CD4-positive, CD25-positive, alpha-beta regulatory T cell (primary cell): ENCODE measurements around the gene KIAA1217. TPM values are rescaled to one million over a fixed set of nuclear protein-coding genes. Genes with fewer than 3 reads are reported as not detected.

Experiments
- ATAC-seq, 2 donors: fragments of 150-1000 bp; cut with Tn5 transposase; one replicate each; pipeline ENCODE4 v1.10.0; 2021; ENCODE audit warnings: low read depth in 2 of 2, moderate number of reproducible peaks in 2 of 2, moderate library complexity in 1 of 2
- DNase-seq, 3 donors: peaks; one replicate each; pipeline versions ENCODE4 v3.0.0 to v3.0.0-alpha.2; 2012 to 2022; ENCODE audit warnings: mixed read lengths in 1 of 3
- H3K27ac ChIP-seq: one replicate; pipeline ENCODE4 v1.7.0; 2013; ENCODE audit warnings: mild to moderate bottlenecking, low read length; ENCODE audit not compliant: insufficient read depth, poor library complexity, severe bottlenecking
- H3K27me3 ChIP-seq: one replicate; pipeline ENCODE4 v1.7.0; 2013; ENCODE audit warnings: low read length; ENCODE audit not compliant: control insufficient read depth, insufficient read depth
- H3K36me3 ChIP-seq: one replicate; pipeline ENCODE4 v1.7.0; 2013; ENCODE audit warnings: mild to moderate bottlenecking, low read length, moderate library complexity; ENCODE audit not compliant: control insufficient read depth, insufficient read depth
- H3K4me1 ChIP-seq: 2 replicates; pipeline ENCODE4 v1.7.0; 2013; ENCODE audit warnings: mild to moderate bottlenecking, low read length; ENCODE audit not compliant: insufficient read depth, control insufficient read depth, poor library complexity, severe bottlenecking
- H3K4me3 ChIP-seq: one replicate; pipeline ENCODE4 v1.7.0; 2013; ENCODE audit warnings: low read depth, mild to moderate bottlenecking, low read length, moderate library complexity
- H3K9me3 ChIP-seq, 2 experiments: 1 replicate in 1 of 2; 2 replicates in 1 of 2; pipeline ENCODE4 v1.7.0; 2013; ENCODE audit warnings: low read length in 2 of 2, mild to moderate bottlenecking in 1 of 2, moderate library complexity in 1 of 2; ENCODE audit not compliant: control insufficient read depth in 2 of 2
- H3K27ac Mint-ChIP-seq, 3 donors: one replicate each; pipeline ENCODE4 v1.8.0; 2020 to 2022; ENCODE audit warnings: mild to moderate bottlenecking in 3 of 3, mixed read lengths in 3 of 3, moderate library complexity in 2 of 3
- H3K27me3 Mint-ChIP-seq: one replicate; pipeline ENCODE4 v1.8.0; 2022; ENCODE audit warnings: mild to moderate bottlenecking, mixed read lengths
- H3K36me3 Mint-ChIP-seq: one replicate; pipeline ENCODE4 v1.8.0; 2020; ENCODE audit warnings: mixed read lengths
- H3K4me1 Mint-ChIP-seq, 4 donors: one replicate each; pipeline ENCODE4 v1.8.0; 2020 to 2022; ENCODE audit warnings: mixed read lengths in 4 of 4, mild to moderate bottlenecking in 1 of 4
- H3K4me3 Mint-ChIP-seq, 4 donors: one replicate each; pipeline ENCODE4 v1.8.0; 2020 to 2022; ENCODE audit warnings: mild to moderate bottlenecking in 4 of 4, mixed read lengths in 4 of 4, moderate library complexity in 3 of 4
- H3K9me3 Mint-ChIP-seq, 7 donors: one replicate each; pipeline ENCODE4 v1.8.0; 2020 to 2022; ENCODE audit warnings: mixed read lengths in 7 of 7, mild to moderate bottlenecking in 3 of 7, moderate library complexity in 2 of 7
- polyA plus RNA-seq, 4 donors: library from polyadenylated mRNA; unstranded; fragments of 300-500 nt; fragmentation: Illumina TruSeq; gene quantifications; one replicate each; pipeline ENCODE4 v1.2.3, GENCODE V29; 2021
- total RNA-seq: library from RNA; stranded (reverse); gene quantifications from one replicate; pipeline ENCODE4 v1.2.3, GENCODE V29; 2022

KIAA1217 gene
- total and polyA plus RNA-seq, 5 donors from 2014 or later = 0.10 TPM; not detected in 4

DNA sequence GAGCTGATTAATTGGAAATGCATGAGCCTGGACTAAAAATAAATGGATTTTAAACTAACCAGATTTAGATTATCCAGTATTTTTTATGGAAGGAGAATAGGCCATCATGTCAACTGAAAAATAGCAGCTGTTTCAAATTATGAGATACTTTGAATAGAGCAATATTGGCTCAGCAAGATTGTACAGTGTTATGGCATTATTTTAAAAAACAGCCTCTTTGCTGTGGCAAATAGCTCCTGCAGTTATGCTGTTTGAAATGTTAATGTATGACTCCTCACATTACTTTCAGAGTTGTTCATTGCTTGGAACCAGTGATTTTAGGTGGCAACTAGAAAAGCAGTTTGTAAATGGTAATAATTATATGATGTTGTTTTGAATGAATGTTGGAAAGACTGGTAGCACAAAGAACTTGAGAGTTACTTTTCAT lies 244.5 kb downstream of the KIAA1217 start:
- DNase-seq = no peak
- H3K27me3 ChIP-seq = peaks cover 2% of the 10 kb centered on the region
- H3K36me3 ChIP-seq = no peaks in the 10 kb centered on the region
- peaks cover 0 to 4% (median 0%) of the 10 kb centered on the region in 4 donors for H3K4me1 Mint-ChIP-seq
- no peaks in the 10 kb centered on the region for H3K9me3 ChIP-seq
- H3K27ac Mint-ChIP-seq = no peak overlapping the region
- H3K27me3 Mint-ChIP-seq = peaks cover 6% of the 10 kb centered on the region
- H3K36me3 Mint-ChIP-seq = no peaks in the 10 kb centered on the region
- peaks cover 0 to 4% (median 0%) of the 10 kb centered on the region in 7 donors for H3K9me3 Mint-ChIP-seq
- H3K27ac ChIP-seq = no peak overlapping the region
- no peak overlapping the region for H3K4me3 ChIP-seq
- no peaks in the 10 kb centered on the region for H3K4me1 ChIP-seq
- H3K4me3 Mint-ChIP-seq = no peak overlapping the region
- ATAC-seq = no peak

DNA sequence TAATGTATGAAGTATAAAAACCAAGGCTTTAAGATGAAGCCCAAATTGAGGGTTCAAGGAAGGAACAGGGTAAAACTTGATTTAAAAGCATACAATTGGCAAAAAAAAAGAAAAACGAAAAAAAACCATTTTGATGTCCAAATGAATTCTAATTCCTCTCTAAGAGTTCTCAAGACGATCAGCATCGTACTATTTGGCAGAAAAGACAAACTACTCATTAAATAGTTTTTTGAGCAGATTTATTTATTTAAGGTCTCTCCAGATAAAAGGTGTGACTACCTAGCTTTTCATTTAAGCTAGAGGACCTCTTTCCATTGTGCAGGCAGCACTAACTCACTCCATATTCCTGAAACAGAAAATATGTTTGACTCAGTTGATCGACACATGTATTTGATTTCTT lies 245.0 kb downstream of the KIAA1217 start:
- no peak overlapping the region for H3K4me3 Mint-ChIP-seq
- H3K27me3 Mint-ChIP-seq = peaks cover 6% of the 10 kb centered on the region

GRCh38 chr10:24455447-24455846 lies 246.5 kb downstream of the KIAA1217 start:
- Histone ChIP-seq H3K9me3 (no peaks in the 10 kb centered on the region), H3K4me1 (no peaks in the 10 kb centered on the region), H3K27ac (no peak overlapping the region), H3K4me3 (no peak overlapping the region), H3K36me3 (no peaks in the 10 kb centered on the region), H3K27me3 (peaks cover 2% of the 10 kb centered on the region)
- Mint-ChIP-seq H3K4me3 (no peak overlapping the region), H3K4me1 (peaks cover 0 to 4% (median 0%) of the 10 kb centered on the region in 4 donors), H3K9me3 (peaks cover 0 to 4% (median 0%) of the 10 kb centered on the region in 7 donors), H3K27me3 (peaks cover 6% of the 10 kb centered on the region), H3K27ac (no peak overlapping the region), H3K36me3 (no peaks in the 10 kb centered on the region)
- DNase-seq (no peak), ATAC-seq (no peak)

More for the DNA sequence above, 245.0 kb downstream of the KIAA1217 start:
- no peaks in the 10 kb centered on the region for H3K9me3 ChIP-seq
- H3K27ac Mint-ChIP-seq = no peak overlapping the region
- H3K36me3 Mint-ChIP-seq = no peaks in the 10 kb centered on the region
- H3K4me3 ChIP-seq = no peak overlapping the region
- no peaks in the 10 kb centered on the region for H3K36me3 ChIP-seq
- peaks cover 0 to 4% (median 0%) of the 10 kb centered on the region in 7 donors for H3K9me3 Mint-ChIP-seq
- DNase-seq = no peak
- peaks cover 2% of the 10 kb centered on the region for H3K27me3 ChIP-seq
- no peaks in the 10 kb centered on the region for H3K4me1 ChIP-seq
- peaks cover 0 to 4% (median 0%) of the 10 kb centered on the region in 4 donors for H3K4me1 Mint-ChIP-seq
- no peak for ATAC-seq
- H3K27ac ChIP-seq = no peak overlapping the region

GRCh38 chr10:24456322-24456721 lies 247.4 kb downstream of the KIAA1217 start:
- Mint-ChIP-seq H3K27ac (no peak overlapping the region), H3K4me1 (peaks cover 0 to 4% (median 0%) of the 10 kb centered on the region in 4 donors), H3K27me3 (peaks cover 5% of the 10 kb centered on the region), H3K9me3 (peaks cover 0 to 4% (median 0%) of the 10 kb centered on the region in 7 donors), H3K36me3 (no peaks in the 10 kb centered on the region), H3K4me3 (no peak overlapping the region)
- Histone ChIP-seq H3K4me1 (no peaks in the 10 kb centered on the region), H3K27ac (no peak overlapping the region), H3K9me3 (no peaks in the 10 kb centered on the region), H3K27me3 (no peaks in the 10 kb centered on the region), H3K36me3 (no peaks in the 10 kb centered on the region), H3K4me3 (no peak overlapping the region)
- ATAC-seq = no peak
- no peak for DNase-seq

- H3K27me3 ChIP-seq = no peaks in the 10 kb centered on the region
- H3K4me1 Mint-ChIP-seq = peaks cover 0 to 1% (median 0%) of the 10 kb centered on the region in 4 donors
- no peak overlapping the region for H3K4me3 ChIP-seq
- H3K36me3 ChIP-seq = no peaks in the 10 kb centered on the region
- H3K9me3 ChIP-seq = no peaks in the 10 kb centered on the region
- H3K4me3 Mint-ChIP-seq = no peak overlapping the region
- no peaks in the 10 kb centered on the region for H3K4me1 ChIP-seq
- H3K36me3 Mint-ChIP-seq = no peaks in the 10 kb centered on the region
- DNase-seq (no peak), ATAC-seq (no peak)
- H3K27ac ChIP-seq = no peak overlapping the region
- H3K27me3 Mint-ChIP-seq = no peaks in the 10 kb centered on the region
- no peak overlapping the region for H3K27ac Mint-ChIP-seq
- H3K9me3 Mint-ChIP-seq = peaks cover 0 to 2% (median 0%) of the 10 kb centered on the region in 7 donors
These were observed 248.9 kb downstream of the KIAA1217 start for GRCh38 chr10:24457661-24458318.

DNA sequence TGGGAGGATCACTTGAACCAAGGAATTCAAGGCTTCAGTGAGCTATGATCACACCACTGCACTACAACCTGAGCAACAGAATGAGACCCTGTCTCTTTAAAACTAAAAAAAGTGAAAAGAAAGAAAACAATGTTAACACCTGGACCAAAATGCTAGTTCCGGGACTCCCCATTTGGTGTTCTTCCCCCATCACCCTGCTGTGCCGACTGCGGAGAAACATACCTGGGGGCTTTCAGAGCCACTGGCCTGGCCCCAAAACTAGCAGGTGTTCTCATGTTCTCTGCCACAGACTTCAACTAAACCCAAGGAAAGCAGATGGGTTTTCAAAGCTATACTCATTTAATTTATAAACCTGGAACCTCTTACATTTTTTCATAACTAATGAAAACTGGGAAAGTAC lies 250.9 kb downstream of the KIAA1217 start:
- Histone ChIP-seq H3K36me3 (no peaks in the 10 kb centered on the region), H3K4me1 (no peaks in the 10 kb centered on the region), H3K4me3 (no peak overlapping the region), H3K9me3 (no peaks in the 10 kb centered on the region), H3K27me3 (no peaks in the 10 kb centered on the region), H3K27ac (no peak overlapping the region)
- Mint-ChIP-seq H3K36me3 (no peaks in the 10 kb centered on the region), H3K9me3 (peaks cover 0 to 2% (median 0%) of the 10 kb centered on the region in 7 donors), H3K27me3 (no peaks in the 10 kb centered on the region), H3K4me1 (peaks cover 0 to 11% (median 2%) of the 10 kb centered on the region in 4 donors), H3K27ac (no peak overlapping the region), H3K4me3 (no peak overlapping the region)
- ATAC-seq (no peak), DNase-seq (no peak)

DNA sequence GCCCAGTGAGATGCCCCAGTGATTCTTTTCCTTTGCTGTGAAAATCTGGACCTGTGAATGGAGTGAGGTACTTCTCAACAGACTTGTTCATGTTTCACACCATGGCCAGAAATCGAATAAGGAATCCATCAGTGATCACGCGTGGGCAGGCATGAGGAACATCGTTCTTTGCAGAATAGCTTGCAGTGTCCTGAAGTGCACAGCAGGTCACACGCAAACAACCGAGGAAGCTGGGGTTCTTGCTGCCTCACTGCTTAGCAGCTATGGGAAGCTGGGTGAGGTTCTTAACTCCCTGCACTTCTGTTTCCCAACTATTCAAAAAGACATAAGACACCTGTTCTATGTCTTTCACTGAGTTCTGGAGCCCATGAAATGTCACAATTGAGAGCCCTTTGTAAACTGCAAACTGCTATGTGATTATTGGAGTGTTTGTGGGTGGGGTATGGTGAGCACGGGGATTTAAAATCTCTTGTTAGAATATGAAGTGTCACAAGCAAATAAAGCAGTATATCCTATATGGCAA lies 253.4 kb downstream of the KIAA1217 start:
- H3K36me3 ChIP-seq = no peaks in the 10 kb centered on the region
- H3K9me3 ChIP-seq = no peaks in the 10 kb centered on the region
- DNase-seq (no peak), ATAC-seq (no peak)
- no peaks in the 10 kb centered on the region for H3K27me3 ChIP-seq
- H3K4me1 Mint-ChIP-seq = peaks cover 0 to 11% (median 2%) of the 10 kb centered on the region in 4 donors
- no peak overlapping the region for H3K4me3 ChIP-seq
- H3K27ac Mint-ChIP-seq = no peak overlapping the region
- H3K4me3 Mint-ChIP-seq = no peak overlapping the region
- peaks cover 4% of the 10 kb centered on the region for H3K27me3 Mint-ChIP-seq
- no peaks in the 10 kb centered on the region for H3K4me1 ChIP-seq
- H3K9me3 Mint-ChIP-seq = peaks cover 0 to 3% (median 0%) of the 10 kb centered on the region in 7 donors
- H3K27ac ChIP-seq = no peak overlapping the region
- H3K36me3 Mint-ChIP-seq = no peaks in the 10 kb centered on the region
